GM18909 (cell line): ENCODE measurements around the gene ARHGDIG.
"Not testable (repeated sequence)": the region's sequence is repeated elsewhere in the genome, so short reads cannot be mapped to it uniquely, and the experiment has no call there.

Experiments
- ATAC-seq: cut with Tn5 transposase; IDR thresholded peaks from one replicate; pipeline ENCODE4 v1.9.1; 2021; ENCODE audit warnings: mild to moderate bottlenecking; ENCODE audit not compliant: unreplicated experiment, poor library complexity

ARHGDIG gene

GRCh38 chr16:321532-321931 lies 41.1 kb downstream of the ARHGDIG start:
- ATAC-seq, result no peak

- no peak for ATAC-seq
Measured at GRCh38 chr16:322476-323143, 42.2 kb downstream of the ARHGDIG start.

GRCh38 chr16:324201-324450 lies 43.7 kb downstream of the ARHGDIG start:
- ATAC-seq, result no peak

GRCh38 chr16:324451-325334 lies 44.3 kb downstream of the ARHGDIG start:
- ATAC-seq, result no peak

GRCh38 chr16:325375-326145 lies 45.2 kb downstream of the ARHGDIG start:
- no peak for ATAC-seq

GRCh38 chr16:330741-331140 lies 50.4 kb downstream of the ARHGDIG start:
- ATAC-seq, result no peak

GRCh38 chr16:331181-331814 lies 50.9 kb downstream of the ARHGDIG start:
- ATAC-seq, result not testable (repeated sequence)
